Measurements from ENCODE around the gene ZACN.

The ZACN gene

GRCh38 chr17:76131692-76132573 is 53.0 kb downstream of the ZACN start:
- DNase-seq (ENCODE audit: low read depth) = no peak
